GM18508 (cell line): ENCODE measurements around the gene C3orf49.

Source experiments
- ATAC-seq: cut with Tn5 transposase; IDR thresholded peaks from one replicate; pipeline ENCODE4 v1.9.1; 2021; ENCODE audit warnings: moderate number of reproducible peaks; ENCODE audit not compliant: insufficient read depth, unreplicated experiment

Gene C3orf49

DNA sequence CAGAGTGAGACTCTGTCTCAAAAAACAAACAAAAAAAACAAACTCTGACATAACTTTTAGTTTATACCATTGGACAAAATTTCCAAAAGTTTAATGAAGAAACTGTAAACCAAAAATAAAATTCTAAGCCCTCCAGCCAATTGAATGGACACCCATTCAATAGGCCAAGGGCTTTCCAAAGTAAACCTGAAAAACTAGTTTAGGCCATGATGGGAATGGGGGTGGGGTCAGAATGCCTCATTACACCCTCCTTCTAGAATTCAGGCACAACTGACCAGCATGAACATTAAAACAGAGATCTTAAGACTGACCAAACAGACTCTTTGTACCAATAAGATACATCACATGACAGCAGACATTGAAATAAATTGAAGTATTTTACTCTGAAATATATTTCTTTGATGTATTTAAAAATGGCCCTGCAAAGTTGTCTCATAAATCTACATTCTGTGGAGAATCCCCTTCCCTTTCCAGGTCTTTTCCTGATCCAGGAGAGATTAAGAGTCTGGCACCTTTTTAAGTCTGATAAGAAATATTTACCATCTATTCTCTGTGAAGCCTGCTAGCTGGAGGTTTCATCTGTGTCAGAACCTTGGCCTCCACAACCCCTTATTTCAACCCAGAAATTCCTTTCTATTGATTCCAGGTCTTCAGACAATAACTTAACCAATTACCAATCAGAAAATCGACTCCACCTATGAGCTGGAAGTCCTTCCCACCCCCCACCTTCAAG lies 28.8 kb downstream of the C3orf49 start:
- no peak for ATAC-seq

GRCh38 chr3:63849175-63849574 lies 30.1 kb downstream of the C3orf49 start:
- no peak for ATAC-seq

DNA sequence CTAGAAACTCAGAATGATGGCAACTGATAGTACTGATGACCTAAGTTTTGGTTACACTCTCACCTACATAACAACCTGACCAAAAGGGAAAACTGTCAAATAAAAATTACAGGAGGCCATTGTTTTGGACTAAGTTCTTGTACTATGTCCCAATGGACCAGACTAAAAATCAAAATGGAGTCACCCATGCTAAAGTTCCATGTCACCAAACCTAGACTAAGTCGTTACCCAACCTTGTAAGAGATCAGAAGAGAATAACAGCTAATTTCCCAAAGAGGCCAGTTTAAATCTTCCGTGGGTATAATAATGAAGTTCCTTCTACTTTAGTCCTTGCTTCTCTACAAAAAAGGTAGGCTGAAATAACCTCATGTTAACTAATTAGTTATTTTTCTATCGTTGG lies 32.2 kb downstream of the C3orf49 start:
- ATAC-seq: no peak

GRCh38 chr3:63853106-63853505 lies 34.0 kb downstream of the C3orf49 start:
- ATAC-seq: no peak

DNA sequence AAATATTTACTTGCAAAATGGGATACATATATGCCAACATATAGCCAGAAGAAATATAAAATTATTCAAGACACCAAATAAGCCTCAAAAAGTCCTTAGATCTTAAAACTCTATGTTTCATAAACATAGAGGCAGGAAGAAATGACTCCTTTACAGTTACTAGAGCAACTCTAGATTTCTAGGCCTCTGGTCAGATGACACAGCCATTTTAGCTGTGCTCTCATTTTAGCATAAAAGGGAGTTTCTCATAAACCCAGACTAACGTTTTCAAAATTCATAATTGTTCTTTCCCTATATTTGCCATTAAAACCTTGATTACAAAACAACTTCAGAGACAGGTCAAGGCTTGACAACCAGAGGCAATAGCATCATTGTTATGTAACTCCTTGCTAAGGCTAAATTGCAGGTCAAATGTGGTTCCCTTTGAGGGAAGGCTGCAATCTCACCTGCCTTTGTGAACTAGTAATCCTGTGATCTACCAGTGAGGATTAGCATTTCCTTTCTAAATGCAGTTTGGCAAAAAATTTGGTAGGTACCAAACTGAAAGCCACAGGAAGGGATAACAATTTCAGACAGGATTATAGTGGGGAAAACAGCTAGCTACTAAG lies 36.3 kb downstream of the C3orf49 start:
- ATAC-seq: no peak

- ATAC-seq: no peak
Measured at GRCh38 chr3:63857311-63857710, 38.2 kb downstream of the C3orf49 start.

DNA sequence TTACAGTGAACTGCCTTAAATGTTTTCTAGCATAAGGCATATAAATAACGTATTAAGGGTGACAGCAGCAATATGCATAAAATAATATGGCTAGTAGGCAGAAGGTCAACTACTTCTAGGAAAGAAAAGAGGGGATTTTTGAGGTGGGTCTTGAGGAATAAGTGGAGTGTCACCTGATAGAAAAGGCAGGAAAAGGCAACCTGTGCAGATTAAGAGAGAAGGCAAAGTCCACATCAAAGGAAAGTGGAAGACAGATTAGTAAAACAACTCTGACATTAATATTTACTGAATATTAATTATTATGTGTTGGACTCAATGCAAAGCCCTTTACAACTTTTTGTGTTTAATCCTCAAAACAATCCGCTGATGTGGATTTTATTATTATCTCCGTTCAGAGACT lies 41.7 kb downstream of the C3orf49 start:
- no peak for ATAC-seq

GRCh38 chr3:63861306-63861705 lies 42.2 kb downstream of the C3orf49 start:
- no peak for ATAC-seq

DNA sequence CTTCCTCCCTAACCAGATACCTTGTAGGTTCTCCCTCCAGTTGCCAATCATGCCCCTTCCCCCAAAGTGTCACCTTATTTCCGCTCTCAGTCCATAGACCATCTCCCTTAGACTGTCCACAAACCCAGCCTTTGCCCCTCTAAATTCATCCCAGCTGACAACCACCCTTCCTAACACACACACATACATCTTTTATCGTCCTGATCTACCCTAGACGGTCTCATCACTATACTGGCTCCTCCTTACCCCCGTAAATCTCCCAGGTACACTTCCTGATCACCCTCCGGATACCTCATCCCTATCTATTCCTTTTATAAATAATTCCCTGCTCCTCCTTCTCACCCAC lies 43.7 kb downstream of the C3orf49 start:
- ATAC-seq: peak; percentile 7

GRCh38 chr3:63863150-63864007 lies 44.3 kb downstream of the C3orf49 start, which contains the start of the genes ATXN7 and THOC7:
TSS of gene ATXN7 (plus strand) at chr3:63863867. CDS start at chr3:63912599, 48,732 bp downstream.
TSS of gene THOC7 (minus strand) at chr3:63863805. CDS start at chr3:63863790, 15 bp downstream.
- ATAC-seq: peak; percentile 42

DNA sequence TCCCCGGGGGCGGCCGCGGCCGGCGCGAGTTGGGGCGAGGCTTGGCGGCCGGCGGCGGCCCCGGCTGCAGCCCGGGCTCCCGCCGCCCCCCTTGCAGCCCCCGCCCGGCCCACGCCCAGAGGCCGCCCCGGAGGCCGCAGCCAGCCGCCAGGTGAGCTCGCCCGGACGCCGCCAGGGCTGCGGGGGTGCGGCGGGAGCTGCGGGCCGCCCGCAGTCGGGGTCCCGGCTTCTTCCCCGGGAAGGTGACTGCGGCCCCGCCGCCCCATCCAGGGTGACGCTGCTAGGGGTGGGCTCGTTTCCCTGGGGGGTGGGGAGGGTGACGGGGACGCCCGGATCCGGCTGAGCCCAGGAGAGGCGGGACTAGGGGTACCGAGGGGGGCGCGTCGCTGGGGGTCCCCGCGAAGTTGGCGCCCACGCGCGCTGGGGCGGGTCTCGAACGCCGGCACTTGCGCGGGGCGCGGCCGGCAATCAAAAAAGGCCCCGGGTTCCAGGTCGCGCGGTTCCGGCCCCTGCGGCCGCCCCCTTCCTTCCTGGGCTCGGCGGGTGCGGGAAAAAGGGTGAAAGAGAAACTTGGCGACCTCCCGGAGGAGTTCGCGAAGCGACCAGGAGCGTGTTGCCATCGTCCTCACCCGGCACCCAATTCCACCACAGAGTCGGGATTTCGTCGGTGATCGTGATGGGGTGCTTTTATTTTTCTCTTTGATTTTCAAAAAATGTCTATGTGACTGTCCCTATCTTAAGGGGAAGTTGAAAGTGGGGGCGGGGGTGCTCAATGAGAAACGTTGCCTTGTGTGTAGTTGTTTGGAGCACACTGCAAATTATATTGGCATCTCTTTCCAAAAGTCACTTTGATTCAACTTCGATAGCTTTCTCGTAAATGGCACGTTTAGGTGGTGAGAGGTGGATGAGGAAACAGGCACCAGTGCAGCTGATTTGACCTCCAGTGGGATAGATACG lies 45.2 kb downstream of the C3orf49 start:
- ATAC-seq: no peak

GRCh38 chr3:63864965-63865327 lies 45.8 kb downstream of the C3orf49 start:
- no peak for ATAC-seq

DNA sequence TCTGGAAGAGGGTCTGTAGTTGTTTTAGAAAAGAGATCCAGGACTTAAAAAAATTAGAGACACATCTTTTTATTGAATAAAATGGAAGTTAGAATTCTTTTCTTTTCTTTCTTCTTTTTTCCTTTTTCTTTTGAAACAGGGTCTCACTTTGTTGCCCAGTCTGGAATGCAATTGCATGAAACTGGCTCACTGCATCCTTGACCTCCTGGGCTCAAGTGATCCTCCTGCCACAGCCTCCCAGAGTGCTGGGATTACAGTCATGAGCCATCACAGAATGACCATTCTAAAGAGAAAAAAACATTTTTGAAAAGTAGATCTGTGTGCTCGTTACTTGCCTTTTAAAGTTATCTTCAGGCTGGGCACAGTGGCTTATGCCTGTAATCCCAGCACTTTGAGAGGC lies 48.1 kb downstream of the C3orf49 start:
- ATAC-seq: no peak

DNA sequence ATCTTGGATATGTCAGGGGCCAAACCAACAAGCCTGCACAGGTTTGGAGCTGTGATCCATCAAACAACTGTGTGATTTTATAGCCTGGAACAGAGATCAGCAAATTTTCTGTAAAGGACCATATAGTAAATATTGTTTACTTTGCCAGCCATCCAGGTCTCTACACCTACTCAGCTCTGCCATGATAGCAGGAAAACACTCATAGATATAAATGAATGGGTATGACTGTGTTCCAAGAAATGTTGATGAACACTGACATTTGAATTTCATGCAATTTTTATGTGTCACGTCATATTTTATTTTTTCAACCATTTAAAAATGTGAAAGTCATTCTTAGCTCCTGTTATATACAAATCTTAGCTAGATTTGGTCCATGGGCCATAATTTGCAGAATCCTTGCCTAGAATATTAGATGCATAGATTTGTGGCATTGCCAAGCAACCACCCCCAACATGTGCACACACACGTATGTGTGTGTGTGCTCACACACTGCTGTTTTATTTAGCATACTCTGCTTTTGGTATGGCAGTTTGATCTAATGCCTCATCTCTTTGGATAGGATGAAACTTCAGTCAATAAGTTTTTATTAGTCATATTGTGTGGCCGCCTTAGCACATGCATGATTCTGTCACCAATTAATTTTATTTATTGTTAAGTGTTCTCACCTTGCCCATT lies 51.0 kb downstream of the C3orf49 start:
- no peak for ATAC-seq

- no peak for ATAC-seq
Measured at GRCh38 chr3:63870615-63871005, 51.5 kb downstream of the C3orf49 start.

- ATAC-seq: no peak
Measured at GRCh38 chr3:63872135-63872924, 53.2 kb downstream of the C3orf49 start.

DNA sequence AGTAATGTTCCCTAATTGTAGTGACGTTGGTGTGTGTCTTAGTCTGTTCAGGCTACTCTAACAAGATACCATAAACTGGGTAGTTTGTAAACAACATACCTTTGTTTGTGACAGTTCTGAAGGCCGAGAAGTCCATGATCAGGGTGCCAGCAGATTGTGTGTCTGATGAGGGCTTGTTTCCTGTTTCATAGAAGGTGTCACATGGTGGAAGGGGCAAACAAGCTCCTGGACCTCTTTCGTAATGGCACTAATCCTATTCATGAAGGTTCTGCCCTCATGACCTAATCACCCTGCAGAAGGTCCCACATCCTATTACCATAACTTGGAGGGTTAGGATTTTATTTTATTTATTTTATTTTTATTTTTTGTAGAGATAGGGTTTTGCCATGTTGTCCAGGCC lies 55.7 kb downstream of the C3orf49 start:
- no peak for ATAC-seq

- no peak for ATAC-seq
Measured at GRCh38 chr3:63875510-63875909, 56.4 kb downstream of the C3orf49 start.

- ATAC-seq: no peak
Measured at GRCh38 chr3:63876260-63876659, 57.2 kb downstream of the C3orf49 start.
